Measurements from ENCODE around the gene CCND2. TPM values are rescaled to one million over a fixed set of nuclear protein-coding genes. Genes with fewer than 3 reads are reported as not detected.

Gene CCND2
- total RNA-seq: 10 to 100 TPM; 52.2 to 98.6 (median 63.4) TPM

- TF ChIP-seq, protein P1, sequence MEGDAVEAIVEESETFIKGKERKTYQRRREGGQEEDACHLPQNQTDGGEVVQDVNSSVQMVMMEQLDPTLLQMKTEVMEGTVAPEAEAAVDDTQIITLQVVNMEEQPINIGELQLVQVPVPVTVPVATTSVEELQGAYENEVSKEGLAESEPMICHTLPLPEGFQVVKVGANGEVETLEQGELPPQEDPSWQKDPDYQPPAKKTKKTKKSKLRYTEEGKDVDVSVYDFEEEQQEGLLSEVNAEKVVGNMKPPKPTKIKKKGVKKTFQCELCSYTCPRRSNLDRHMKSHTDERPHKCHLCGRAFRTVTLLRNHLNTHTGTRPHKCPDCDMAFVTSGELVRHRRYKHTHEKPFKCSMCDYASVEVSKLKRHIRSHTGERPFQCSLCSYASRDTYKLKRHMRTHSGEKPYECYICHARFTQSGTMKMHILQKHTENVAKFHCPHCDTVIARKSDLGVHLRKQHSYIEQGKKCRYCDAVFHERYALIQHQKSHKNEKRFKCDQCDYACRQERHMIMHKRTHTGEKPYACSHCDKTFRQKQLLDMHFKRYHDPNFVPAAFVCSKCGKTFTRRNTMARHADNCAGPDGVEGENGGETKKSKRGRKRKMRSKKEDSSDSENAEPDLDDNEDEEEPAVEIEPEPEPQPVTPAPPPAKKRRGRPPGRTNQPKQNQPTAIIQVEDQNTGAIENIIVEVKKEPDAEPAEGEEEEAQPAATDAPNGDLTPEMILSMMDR (IDR thresholded peaks at IDR 0.05; ENCODE audit: low read depth): no peak
These were observed at the start of gene CCND2 for GRCh38 chr12:4273652-4274395. CCND2 (plus strand) TSS chr12:4273762; CDS start chr12:4274041, 279 bp downstream.

- TF ChIP-seq, protein P1 (IDR thresholded peaks at IDR 0.05; ENCODE audit: low read depth): no peak
These were observed 49.2 kb upstream of the CCND2 start for GRCh38 chr12:4224206-4224889.

DNA sequence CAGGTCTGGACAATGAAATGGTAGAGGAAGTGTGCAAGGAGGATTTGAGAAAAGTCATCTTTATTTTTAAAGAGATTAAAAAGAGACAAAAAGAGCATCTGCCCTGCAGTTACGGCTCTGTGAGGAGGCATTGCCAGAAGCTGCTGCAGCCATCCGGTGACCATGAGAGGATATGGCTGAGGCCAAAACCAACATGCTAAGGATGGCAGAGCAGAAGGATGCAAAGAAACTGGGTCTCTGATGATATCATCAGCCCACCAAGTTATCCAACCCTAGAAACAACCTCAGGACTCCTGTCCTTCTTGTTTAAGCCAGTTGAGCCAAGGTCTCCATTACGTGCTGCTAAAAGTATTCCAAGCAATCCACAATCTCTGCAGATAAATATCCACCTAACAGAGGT is 48.0 kb upstream of the CCND2 start:
- TF ChIP-seq, protein P1 (IDR thresholded peaks at IDR 0.05; ENCODE audit: low read depth): no peak

GRCh38 chr12:4227046-4227445 is 46.5 kb upstream of the CCND2 start:
- TF ChIP-seq, protein P1 (IDR thresholded peaks at IDR 0.05; ENCODE audit: low read depth): no peak

DNA sequence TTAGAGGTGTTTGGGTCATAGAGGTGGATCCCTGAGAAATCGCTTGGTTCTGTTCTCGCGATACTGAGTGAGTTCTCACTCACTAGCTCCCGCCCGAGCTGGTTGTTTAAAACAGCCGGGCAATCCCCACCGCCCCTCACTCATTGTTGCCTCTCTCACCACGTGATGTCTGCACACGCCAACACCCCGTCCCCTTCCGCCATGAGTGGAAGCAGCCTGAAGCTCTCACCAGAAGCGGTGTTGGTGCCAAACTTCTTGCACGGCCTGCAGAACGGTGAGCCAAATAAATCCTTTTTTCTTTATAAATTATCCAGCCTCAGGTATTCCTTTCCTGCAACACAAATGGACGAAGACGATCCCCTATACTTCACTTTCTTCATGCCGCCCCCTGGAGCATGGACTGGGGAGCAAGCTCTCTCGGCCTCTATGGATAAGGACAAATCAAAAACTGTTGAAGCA is 45.4 kb upstream of the CCND2 start:
- TF ChIP-seq, protein P1 (IDR thresholded peaks at IDR 0.05; ENCODE audit: low read depth): no peak

- TF ChIP-seq, protein P1 (IDR thresholded peaks at IDR 0.05; ENCODE audit: low read depth): no peak
These were observed 43.0 kb upstream of the CCND2 start for GRCh38 chr12:4230526-4230925.

DNA sequence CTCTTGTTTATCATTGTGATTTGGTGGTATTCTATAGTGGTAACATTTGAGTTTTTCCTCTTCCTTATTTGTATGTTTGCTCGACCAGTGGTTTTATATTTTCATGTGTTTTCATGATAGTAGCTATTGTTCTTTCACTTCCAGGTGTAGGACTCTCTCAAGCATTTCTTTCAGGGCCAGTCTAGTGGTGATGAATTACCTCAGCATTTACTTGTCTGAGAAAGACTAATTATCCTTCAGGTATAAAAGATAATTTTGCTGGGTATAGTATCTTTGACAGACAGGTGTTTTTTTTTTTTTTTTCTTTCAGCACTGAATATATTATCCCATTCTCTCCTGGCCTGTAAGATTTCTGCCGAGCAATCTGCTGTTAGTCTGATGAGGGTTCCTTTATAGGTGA is 35.0 kb upstream of the CCND2 start:
- TF ChIP-seq, protein P1 (IDR thresholded peaks at IDR 0.05; ENCODE audit: low read depth): no peak
